ENCODE measurements around the gene SCAP.
"Not testable (repeated sequence)": the region's sequence is repeated elsewhere in the genome, so short reads cannot be mapped to it uniquely, and the experiment has no call there.

The SCAP gene

DNA sequence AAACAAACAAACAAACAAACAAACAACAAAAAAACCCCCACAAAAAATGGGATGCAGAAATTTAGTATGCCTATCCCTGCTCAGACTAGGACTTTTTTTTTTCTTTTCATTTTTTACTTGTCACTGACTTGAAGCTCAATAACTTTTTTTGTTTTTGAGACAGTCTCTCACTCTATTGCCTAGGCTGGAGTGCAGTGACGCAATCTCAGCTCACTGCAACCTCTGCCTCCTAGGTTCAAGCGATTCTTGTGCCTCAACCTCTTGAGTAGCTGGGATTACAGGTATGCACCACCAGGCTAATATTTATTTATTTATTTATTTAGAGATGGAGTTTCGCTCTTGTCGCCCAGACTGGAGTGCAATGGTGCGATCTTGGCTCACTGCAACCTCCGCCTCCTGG lies 29.5 kb upstream of the SCAP start:
- H3K36me3 ChIP-seq (ENCODE audit: control insufficient read depth, insufficient read depth, low read length), result peaks cover 18% of the 10 kb centered on the region
- not testable (repeated sequence) for H3K27me3 ChIP-seq (ENCODE audit: control insufficient read depth, insufficient read depth, low read length, poor library complexity, severe bottlenecking); H3K9me3 ChIP-seq (ENCODE audit: control insufficient read depth, low read length); H3K4me1 ChIP-seq (ENCODE audit: control insufficient read depth, insufficient read depth, low read length); H3K27ac ChIP-seq (ENCODE audit: insufficient read depth, low read depth, low read length, poor library complexity, severe bottlenecking); H3K4me3 ChIP-seq (ENCODE audit: insufficient read depth, low read depth, low read length)
- 94 to 98% methylated on average over 3 to 5 of the region's 6 CpGs for WGBS, 2 experiments

DNA sequence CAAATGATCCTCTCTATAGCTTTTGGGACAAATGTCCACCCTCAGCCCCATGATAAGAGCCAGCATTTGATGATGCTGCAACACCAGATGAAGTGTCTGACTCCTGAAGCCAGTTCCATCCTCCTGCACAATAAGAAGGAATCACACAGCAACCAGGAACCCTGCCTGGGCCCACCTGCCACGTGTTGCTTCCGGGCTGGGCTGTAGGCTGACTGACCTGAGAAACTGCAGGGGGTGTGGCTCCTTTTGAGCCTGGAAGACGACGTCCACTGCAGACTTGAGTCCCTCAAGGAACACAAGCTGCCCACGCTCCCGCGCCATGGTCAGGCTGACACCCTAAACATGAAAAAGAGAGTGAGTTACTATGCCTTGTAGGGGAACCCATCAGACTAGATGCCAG lies 28.4 kb upstream of the SCAP start:
- WGBS, 2 experiments, result 94 to 95% methylated on average over 7 of the region's 7 CpGs
- Histone ChIP-seq H3K27ac (ENCODE audit: insufficient read depth, low read depth, low read length, poor library complexity, severe bottlenecking) (no peak overlapping the region), H3K36me3 (ENCODE audit: control insufficient read depth, insufficient read depth, low read length) (peaks cover 19% of the 10 kb centered on the region), H3K9me3 (ENCODE audit: control insufficient read depth, low read length) (no peaks in the 10 kb centered on the region), H3K27me3 (ENCODE audit: control insufficient read depth, insufficient read depth, low read length, poor library complexity, severe bottlenecking) (no peaks in the 10 kb centered on the region), H3K4me3 (ENCODE audit: insufficient read depth, low read depth, low read length) (no peak overlapping the region), H3K4me1 (ENCODE audit: control insufficient read depth, insufficient read depth, low read length) (no peaks in the 10 kb centered on the region)

DNA sequence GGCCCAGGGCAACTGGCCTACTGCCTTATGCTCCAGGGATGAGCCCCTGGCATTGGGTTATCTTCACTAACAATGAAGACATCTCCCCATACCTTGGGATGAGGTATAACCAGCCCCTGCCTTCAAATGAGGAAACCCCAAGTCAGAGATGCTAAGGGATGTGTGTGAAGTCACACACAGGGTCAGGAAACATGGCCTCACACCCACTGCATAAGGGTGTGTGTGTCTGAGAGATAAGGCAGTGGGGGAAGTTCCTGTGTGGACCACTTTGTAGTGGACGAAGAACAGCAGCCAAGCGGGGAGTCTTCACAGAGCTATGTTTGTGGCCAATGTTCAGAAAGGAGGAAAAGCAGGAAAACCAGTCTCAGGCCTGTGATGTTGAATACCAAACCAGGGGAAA lies 27.3 kb upstream of the SCAP start:
- Histone ChIP-seq H3K9me3 (ENCODE audit: control insufficient read depth, low read length) (no peaks in the 10 kb centered on the region), H3K27me3 (ENCODE audit: control insufficient read depth, insufficient read depth, low read length, poor library complexity, severe bottlenecking) (no peaks in the 10 kb centered on the region), H3K36me3 (ENCODE audit: control insufficient read depth, insufficient read depth, low read length) (peaks cover 28% of the 10 kb centered on the region), H3K4me3 (ENCODE audit: insufficient read depth, low read depth, low read length) (no peak overlapping the region), H3K4me1 (ENCODE audit: control insufficient read depth, insufficient read depth, low read length) (no peaks in the 10 kb centered on the region), H3K27ac (ENCODE audit: insufficient read depth, low read depth, low read length, poor library complexity, severe bottlenecking) (no peak overlapping the region)
- 94 to 97% methylated on average over 2 of the region's 2 CpGs for WGBS, 2 experiments

DNA sequence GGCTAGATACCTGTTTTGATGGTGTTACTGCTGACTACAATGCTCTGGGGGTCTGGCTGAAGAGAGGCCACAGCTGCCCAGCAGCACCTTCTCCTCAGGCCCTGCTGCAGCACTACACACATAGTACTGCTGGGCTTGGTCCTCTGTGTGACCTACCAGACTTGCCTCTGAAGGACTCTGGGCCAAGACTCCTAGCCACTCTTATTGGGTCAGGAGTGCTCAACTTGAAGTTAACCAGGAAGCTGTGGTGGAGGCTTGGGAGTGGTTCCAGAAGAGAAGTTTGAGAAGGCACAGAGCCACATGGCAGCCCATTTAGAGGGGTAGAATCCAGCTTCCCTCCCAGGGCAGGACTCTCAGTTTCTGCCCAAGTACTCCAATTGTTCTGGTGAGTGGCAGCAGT lies 21.2 kb upstream of the SCAP start:
- peaks cover 39% of the 10 kb centered on the region for H3K36me3 ChIP-seq (ENCODE audit: control insufficient read depth, insufficient read depth, low read length)
- H3K27me3 ChIP-seq (ENCODE audit: control insufficient read depth, insufficient read depth, low read length, poor library complexity, severe bottlenecking), result no peaks in the 10 kb centered on the region
- H3K4me3 ChIP-seq (ENCODE audit: insufficient read depth, low read depth, low read length), result no peak overlapping the region
- no peaks in the 10 kb centered on the region for H3K9me3 ChIP-seq (ENCODE audit: control insufficient read depth, low read length)
- H3K4me1 ChIP-seq (ENCODE audit: control insufficient read depth, insufficient read depth, low read length), result no peaks in the 10 kb centered on the region
- H3K27ac ChIP-seq (ENCODE audit: insufficient read depth, low read depth, low read length, poor library complexity, severe bottlenecking), result no peak overlapping the region

DNA sequence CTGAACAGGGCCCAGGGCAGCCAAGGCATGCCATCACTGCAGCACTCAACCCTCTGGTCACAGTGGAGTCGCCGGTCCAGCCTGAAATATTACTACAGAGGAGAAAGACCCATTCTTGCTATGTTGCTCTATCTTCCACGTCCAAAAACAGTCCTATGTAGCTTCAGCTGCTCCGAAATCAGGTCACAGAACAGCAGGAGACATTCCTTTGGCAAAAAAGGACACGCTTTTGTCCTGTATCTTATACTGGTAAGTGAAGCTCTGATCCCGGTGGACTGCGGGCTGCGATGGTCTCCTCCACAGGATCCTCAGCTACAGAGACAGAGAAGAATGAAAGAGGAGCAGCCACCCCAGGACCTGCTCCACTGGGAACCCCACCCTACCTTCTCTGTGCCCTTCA lies 20.1 kb upstream of the SCAP start:
- Histone ChIP-seq H3K27ac (ENCODE audit: insufficient read depth, low read depth, low read length, poor library complexity, severe bottlenecking) (no peak overlapping the region), H3K27me3 (ENCODE audit: control insufficient read depth, insufficient read depth, low read length, poor library complexity, severe bottlenecking) (no peaks in the 10 kb centered on the region), H3K4me3 (ENCODE audit: insufficient read depth, low read depth, low read length) (no peak overlapping the region), H3K9me3 (ENCODE audit: control insufficient read depth, low read length) (no peaks in the 10 kb centered on the region), H3K36me3 (ENCODE audit: control insufficient read depth, insufficient read depth, low read length) (peaks cover 32% of the 10 kb centered on the region), H3K4me1 (ENCODE audit: control insufficient read depth, insufficient read depth, low read length) (no peaks in the 10 kb centered on the region)
- WGBS, 2 experiments, result 94 to 95% methylated on average over 8 of the region's 8 CpGs

DNA sequence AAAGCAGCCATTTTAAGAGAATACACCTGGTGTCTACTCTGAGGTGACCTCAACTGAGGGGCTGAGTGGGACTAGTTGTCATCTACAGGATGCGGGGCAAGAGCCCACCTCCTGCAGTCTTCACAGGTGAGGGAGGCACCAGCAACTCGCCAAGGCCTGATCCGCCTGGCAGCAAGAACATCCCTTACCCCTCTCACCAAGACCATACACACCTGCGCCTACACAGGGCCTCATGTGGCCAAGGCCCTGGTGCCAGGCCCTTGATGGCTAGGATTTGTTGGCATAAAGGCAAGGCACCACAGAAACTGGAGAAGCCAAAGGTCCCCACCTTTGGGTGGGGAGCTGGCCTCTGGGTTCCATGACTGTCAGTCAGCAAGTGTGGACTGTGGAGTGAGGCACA lies 19.4 kb upstream of the SCAP start:
- WGBS, 2 experiments, result 95 to 96% methylated on average over 4 of the region's 4 CpGs
- H3K36me3 ChIP-seq (ENCODE audit: control insufficient read depth, insufficient read depth, low read length), result peaks cover 29% of the 10 kb centered on the region
- no peaks in the 10 kb centered on the region for H3K9me3 ChIP-seq (ENCODE audit: control insufficient read depth, low read length)
- no peaks in the 10 kb centered on the region for H3K4me1 ChIP-seq (ENCODE audit: control insufficient read depth, insufficient read depth, low read length)
- no peaks in the 10 kb centered on the region for H3K27me3 ChIP-seq (ENCODE audit: control insufficient read depth, insufficient read depth, low read length, poor library complexity, severe bottlenecking)
- no peak overlapping the region for H3K4me3 ChIP-seq (ENCODE audit: insufficient read depth, low read depth, low read length)
- H3K27ac ChIP-seq (ENCODE audit: insufficient read depth, low read depth, low read length, poor library complexity, severe bottlenecking), result no peak overlapping the region

DNA sequence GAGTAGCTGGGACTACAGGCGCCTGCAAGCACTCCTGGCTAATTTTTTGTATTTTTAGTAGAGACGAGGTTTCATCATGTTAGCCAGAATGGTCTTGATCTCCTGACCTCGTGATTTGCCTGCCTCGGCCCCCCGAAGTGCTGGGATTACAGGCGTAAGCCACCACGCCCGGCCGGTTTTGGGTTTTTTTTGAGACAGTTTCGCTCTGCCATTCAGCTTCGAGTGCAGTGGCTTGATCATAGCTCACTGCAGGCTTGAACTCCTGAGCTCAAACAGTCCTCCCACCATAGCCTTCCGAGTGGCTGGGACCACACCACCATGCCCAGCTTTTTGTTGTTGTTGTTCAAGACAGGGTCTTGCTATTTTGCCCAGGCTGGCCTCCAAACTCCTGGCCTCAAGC lies 16.0 kb upstream of the SCAP start:
- no peaks in the 10 kb centered on the region for H3K9me3 ChIP-seq (ENCODE audit: control insufficient read depth, low read length)
- H3K4me1 ChIP-seq (ENCODE audit: control insufficient read depth, insufficient read depth, low read length), result no peaks in the 10 kb centered on the region
- 90% methylated on average over 12 of the region's 12 CpGs for WGBS, 2 experiments
- H3K36me3 ChIP-seq (ENCODE audit: control insufficient read depth, insufficient read depth, low read length), result peaks cover 10% of the 10 kb centered on the region
- H3K27me3 ChIP-seq (ENCODE audit: control insufficient read depth, insufficient read depth, low read length, poor library complexity, severe bottlenecking), result no peaks in the 10 kb centered on the region
- H3K4me3 ChIP-seq (ENCODE audit: insufficient read depth, low read depth, low read length), result no peak overlapping the region
- no peak overlapping the region for H3K27ac ChIP-seq (ENCODE audit: insufficient read depth, low read depth, low read length, poor library complexity, severe bottlenecking)

DNA sequence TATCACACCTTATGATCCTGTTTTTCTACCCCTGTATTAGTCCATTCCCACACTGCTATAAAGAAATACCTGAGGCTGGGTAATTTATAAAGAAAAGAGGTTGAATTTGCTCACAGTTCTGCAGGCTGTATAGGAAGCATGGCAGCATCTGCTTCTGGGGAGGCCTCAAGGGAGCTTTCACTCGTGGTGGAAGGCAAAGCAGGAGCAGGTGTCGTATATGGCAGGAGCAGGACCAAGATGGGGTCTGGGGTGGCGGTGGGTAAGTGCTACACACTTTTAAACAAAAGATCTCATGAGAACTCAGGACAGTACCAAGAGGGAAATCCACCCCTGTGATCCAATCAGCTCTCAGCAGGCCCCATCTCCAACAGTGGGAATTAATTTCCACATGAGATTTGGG lies 15.4 kb upstream of the SCAP start:
- no peak overlapping the region for H3K4me3 ChIP-seq (ENCODE audit: insufficient read depth, low read depth, low read length)
- H3K9me3 ChIP-seq (ENCODE audit: control insufficient read depth, low read length), result no peaks in the 10 kb centered on the region
- WGBS, 2 experiments, result 95% methylated on average over 3 of the region's 3 CpGs
- H3K27me3 ChIP-seq (ENCODE audit: control insufficient read depth, insufficient read depth, low read length, poor library complexity, severe bottlenecking), result no peaks in the 10 kb centered on the region
- peaks cover 9% of the 10 kb centered on the region for H3K36me3 ChIP-seq (ENCODE audit: control insufficient read depth, insufficient read depth, low read length)
- H3K27ac ChIP-seq (ENCODE audit: insufficient read depth, low read depth, low read length, poor library complexity, severe bottlenecking), result no peak overlapping the region
- no peaks in the 10 kb centered on the region for H3K4me1 ChIP-seq (ENCODE audit: control insufficient read depth, insufficient read depth, low read length)

DNA sequence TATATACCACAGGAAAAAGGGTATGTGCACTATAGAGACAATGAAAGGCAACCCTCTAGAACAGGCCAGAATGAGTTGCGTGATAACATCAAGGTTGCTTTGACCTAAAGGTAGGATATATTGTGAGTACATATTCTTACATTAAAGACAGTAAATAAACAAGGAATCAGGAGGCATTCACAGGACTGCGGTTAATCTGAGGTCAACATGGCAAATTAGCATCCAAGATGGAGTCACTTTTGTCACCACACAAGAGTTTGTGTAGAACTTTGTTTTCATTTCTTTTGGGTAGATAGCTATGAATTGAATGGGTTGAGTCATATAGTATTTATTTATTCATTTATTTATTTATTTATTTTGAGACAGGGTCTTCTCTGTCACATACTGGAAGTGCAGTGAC lies 11.5 kb upstream of the SCAP start:
- H3K36me3 ChIP-seq (ENCODE audit: control insufficient read depth, insufficient read depth, low read length), result no peaks in the 10 kb centered on the region
- no peak overlapping the region for H3K27ac ChIP-seq (ENCODE audit: insufficient read depth, low read depth, low read length, poor library complexity, severe bottlenecking)
- H3K4me3 ChIP-seq (ENCODE audit: insufficient read depth, low read depth, low read length), result no peak overlapping the region
- H3K27me3 ChIP-seq (ENCODE audit: control insufficient read depth, insufficient read depth, low read length, poor library complexity, severe bottlenecking), result no peaks in the 10 kb centered on the region
- WGBS, 2 experiments, result 95 to 98% methylated on average over 2 of the region's 2 CpGs
- peaks cover 1% of the 10 kb centered on the region for H3K4me1 ChIP-seq (ENCODE audit: control insufficient read depth, insufficient read depth, low read length)
- no peaks in the 10 kb centered on the region for H3K9me3 ChIP-seq (ENCODE audit: control insufficient read depth, low read length)

DNA sequence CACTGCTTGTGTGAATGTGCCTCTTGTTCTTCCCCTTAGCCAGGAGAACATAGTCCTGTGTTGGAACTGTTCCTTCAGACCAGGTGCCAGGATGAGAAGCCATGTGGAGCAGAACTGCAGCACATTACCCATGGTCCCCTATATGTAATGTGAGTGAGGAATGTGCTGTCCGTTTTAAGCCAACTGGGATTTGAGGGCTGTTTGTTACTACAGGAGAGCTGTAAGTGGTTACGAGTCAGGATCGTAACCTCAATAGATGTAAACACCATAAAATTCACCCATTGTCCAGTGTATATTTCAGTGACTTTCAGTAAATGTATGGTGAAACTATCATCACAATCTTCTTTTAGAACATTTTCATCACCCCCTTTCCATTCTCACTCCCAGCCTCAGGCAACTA lies 10.1 kb upstream of the SCAP start:
- H3K27ac ChIP-seq (ENCODE audit: insufficient read depth, low read depth, low read length, poor library complexity, severe bottlenecking), result no peak overlapping the region
- no peak overlapping the region for H3K4me3 ChIP-seq (ENCODE audit: insufficient read depth, low read depth, low read length)
- 86 to 100% methylated on average over 1 to 3 of the region's 3 CpGs for WGBS, 2 experiments
- no peaks in the 10 kb centered on the region for H3K9me3 ChIP-seq (ENCODE audit: control insufficient read depth, low read length)
- H3K4me1 ChIP-seq (ENCODE audit: control insufficient read depth, insufficient read depth, low read length), result peaks cover 6% of the 10 kb centered on the region
- no peaks in the 10 kb centered on the region for H3K27me3 ChIP-seq (ENCODE audit: control insufficient read depth, insufficient read depth, low read length, poor library complexity, severe bottlenecking)
- H3K36me3 ChIP-seq (ENCODE audit: control insufficient read depth, insufficient read depth, low read length), result no peaks in the 10 kb centered on the region

DNA sequence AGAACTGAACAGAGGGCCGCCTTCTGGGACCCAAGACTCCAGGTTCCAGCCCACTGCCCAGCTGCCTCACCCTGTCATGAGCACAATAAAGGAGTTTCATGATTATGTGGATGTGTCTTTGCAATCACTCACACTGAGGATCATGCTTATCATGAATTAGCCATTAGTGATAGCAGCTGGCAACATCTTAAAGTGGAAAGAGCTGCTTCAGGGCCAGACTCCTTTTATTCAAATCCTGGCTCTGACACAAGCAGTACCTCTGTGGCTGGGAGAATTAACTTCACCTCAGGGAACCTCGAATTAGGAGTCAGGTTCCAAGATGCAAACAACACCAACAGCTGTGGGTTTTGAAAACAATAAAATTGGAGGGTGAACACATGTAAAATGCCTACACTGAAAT lies 6.6 kb upstream of the SCAP start:
- Histone ChIP-seq H3K27me3 (ENCODE audit: control insufficient read depth, insufficient read depth, low read length, poor library complexity, severe bottlenecking) (no peaks in the 10 kb centered on the region), H3K4me3 (ENCODE audit: insufficient read depth, low read depth, low read length) (no peak overlapping the region), H3K36me3 (ENCODE audit: control insufficient read depth, insufficient read depth, low read length) (no peaks in the 10 kb centered on the region), H3K9me3 (ENCODE audit: control insufficient read depth, low read length) (no peaks in the 10 kb centered on the region), H3K4me1 (ENCODE audit: control insufficient read depth, insufficient read depth, low read length) (peaks cover 6% of the 10 kb centered on the region), H3K27ac (ENCODE audit: insufficient read depth, low read depth, low read length, poor library complexity, severe bottlenecking) (no peak overlapping the region)
- 18 to 19% methylated on average over 2 of the region's 2 CpGs for WGBS, 2 experiments

Measured in ectodermal cell (in vitro differentiated cells).